T-helper 9 cell (primary cell): ENCODE data around the gene MRPS24.
"Not testable (repeated sequence)": the region's sequence is repeated elsewhere in the genome, so short reads cannot be mapped to it uniquely, and the experiment has no call there.

ENCODE experiments used
- DNase-seq: peaks from one replicate; pipeline ENCODE4 v3.0.0-alpha.2; 2020

MRPS24 gene

GRCh38 chr7:43830917-43831316 is 38.4 kb downstream of the MRPS24 start:
- DNase-seq, result not testable (repeated sequence)

- DNase-seq, result no peak
Observed at GRCh38 chr7:43825391-43825808, 43.9 kb downstream of the MRPS24 start.

GRCh38 chr7:43824963-43825362 is 44.4 kb downstream of the MRPS24 start:
- no peak for DNase-seq

- DNase-seq, result not testable (repeated sequence)
Observed at GRCh38 chr7:43824513-43824912, 44.8 kb downstream of the MRPS24 start.

- no peak for DNase-seq
Observed at GRCh38 chr7:43823941-43824340, 45.4 kb downstream of the MRPS24 start.

GRCh38 chr7:43823425-43823824 is 45.9 kb downstream of the MRPS24 start:
- DNase-seq, result not testable (repeated sequence)
